Measurements from ENCODE around the gene SAFB2. TPM values are rescaled to one million over a fixed set of nuclear protein-coding genes. Genes with fewer than 3 reads are reported as not detected.

Gene SAFB2
- total and polyA plus RNA-seq, 9 of the 15 experiments (the other 6 are each of a cell fraction or from before 2014, with no cell fraction given) = 4.5 to 103 (median 47.3) TPM

- TF ChIP-seq, protein P1, sequence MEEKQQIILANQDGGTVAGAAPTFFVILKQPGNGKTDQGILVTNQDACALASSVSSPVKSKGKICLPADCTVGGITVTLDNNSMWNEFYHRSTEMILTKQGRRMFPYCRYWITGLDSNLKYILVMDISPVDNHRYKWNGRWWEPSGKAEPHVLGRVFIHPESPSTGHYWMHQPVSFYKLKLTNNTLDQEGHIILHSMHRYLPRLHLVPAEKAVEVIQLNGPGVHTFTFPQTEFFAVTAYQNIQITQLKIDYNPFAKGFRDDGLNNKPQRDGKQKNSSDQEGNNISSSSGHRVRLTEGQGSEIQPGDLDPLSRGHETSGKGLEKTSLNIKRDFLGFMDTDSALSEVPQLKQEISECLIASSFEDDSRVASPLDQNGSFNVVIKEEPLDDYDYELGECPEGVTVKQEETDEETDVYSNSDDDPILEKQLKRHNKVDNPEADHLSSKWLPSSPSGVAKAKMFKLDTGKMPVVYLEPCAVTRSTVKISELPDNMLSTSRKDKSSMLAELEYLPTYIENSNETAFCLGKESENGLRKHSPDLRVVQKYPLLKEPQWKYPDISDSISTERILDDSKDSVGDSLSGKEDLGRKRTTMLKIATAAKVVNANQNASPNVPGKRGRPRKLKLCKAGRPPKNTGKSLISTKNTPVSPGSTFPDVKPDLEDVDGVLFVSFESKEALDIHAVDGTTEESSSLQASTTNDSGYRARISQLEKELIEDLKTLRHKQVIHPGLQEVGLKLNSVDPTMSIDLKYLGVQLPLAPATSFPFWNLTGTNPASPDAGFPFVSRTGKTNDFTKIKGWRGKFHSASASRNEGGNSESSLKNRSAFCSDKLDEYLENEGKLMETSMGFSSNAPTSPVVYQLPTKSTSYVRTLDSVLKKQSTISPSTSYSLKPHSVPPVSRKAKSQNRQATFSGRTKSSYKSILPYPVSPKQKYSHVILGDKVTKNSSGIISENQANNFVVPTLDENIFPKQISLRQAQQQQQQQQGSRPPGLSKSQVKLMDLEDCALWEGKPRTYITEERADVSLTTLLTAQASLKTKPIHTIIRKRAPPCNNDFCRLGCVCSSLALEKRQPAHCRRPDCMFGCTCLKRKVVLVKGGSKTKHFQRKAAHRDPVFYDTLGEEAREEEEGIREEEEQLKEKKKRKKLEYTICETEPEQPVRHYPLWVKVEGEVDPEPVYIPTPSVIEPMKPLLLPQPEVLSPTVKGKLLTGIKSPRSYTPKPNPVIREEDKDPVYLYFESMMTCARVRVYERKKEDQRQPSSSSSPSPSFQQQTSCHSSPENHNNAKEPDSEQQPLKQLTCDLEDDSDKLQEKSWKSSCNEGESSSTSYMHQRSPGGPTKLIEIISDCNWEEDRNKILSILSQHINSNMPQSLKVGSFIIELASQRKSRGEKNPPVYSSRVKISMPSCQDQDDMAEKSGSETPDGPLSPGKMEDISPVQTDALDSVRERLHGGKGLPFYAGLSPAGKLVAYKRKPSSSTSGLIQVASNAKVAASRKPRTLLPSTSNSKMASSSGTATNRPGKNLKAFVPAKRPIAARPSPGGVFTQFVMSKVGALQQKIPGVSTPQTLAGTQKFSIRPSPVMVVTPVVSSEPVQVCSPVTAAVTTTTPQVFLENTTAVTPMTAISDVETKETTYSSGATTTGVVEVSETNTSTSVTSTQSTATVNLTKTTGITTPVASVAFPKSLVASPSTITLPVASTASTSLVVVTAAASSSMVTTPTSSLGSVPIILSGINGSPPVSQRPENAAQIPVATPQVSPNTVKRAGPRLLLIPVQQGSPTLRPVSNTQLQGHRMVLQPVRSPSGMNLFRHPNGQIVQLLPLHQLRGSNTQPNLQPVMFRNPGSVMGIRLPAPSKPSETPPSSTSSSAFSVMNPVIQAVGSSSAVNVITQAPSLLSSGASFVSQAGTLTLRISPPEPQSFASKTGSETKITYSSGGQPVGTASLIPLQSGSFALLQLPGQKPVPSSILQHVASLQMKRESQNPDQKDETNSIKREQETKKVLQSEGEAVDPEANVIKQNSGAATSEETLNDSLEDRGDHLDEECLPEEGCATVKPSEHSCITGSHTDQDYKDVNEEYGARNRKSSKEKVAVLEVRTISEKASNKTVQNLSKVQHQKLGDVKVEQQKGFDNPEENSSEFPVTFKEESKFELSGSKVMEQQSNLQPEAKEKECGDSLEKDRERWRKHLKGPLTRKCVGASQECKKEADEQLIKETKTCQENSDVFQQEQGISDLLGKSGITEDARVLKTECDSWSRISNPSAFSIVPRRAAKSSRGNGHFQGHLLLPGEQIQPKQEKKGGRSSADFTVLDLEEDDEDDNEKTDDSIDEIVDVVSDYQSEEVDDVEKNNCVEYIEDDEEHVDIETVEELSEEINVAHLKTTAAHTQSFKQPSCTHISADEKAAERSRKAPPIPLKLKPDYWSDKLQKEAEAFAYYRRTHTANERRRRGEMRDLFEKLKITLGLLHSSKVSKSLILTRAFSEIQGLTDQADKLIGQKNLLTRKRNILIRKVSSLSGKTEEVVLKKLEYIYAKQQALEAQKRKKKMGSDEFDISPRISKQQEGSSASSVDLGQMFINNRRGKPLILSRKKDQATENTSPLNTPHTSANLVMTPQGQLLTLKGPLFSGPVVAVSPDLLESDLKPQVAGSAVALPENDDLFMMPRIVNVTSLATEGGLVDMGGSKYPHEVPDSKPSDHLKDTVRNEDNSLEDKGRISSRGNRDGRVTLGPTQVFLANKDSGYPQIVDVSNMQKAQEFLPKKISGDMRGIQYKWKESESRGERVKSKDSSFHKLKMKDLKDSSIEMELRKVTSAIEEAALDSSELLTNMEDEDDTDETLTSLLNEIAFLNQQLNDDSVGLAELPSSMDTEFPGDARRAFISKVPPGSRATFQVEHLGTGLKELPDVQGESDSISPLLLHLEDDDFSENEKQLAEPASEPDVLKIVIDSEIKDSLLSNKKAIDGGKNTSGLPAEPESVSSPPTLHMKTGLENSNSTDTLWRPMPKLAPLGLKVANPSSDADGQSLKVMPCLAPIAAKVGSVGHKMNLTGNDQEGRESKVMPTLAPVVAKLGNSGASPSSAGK (IDR thresholded peaks at IDR 0.05) = no peak
- TF ChIP-seq ZNF134 (CRISPR knock-in tag; conservative IDR thresholded peaks at IDR 0.05) = no peak
- TF ChIP-seq MCM2 (IDR thresholded peaks at IDR 0.05; ENCODE audit: low read depth) = no peak
Observed at GRCh38 chr19:5628919-5629481, 6.4 kb upstream of the SAFB2 start (continued).

Data from K562 (cell line).